Neural progenitor cell (in vitro differentiated cells): ENCODE data around the gene HIGD1A.

Experiments used
- EZH2 ChIP-seq: fragments of 200-600 bp; sonication (generic); IDR thresholded peaks from 2 replicates; pipeline ENCODE4 v1.6.1; 2017; ENCODE audit warnings: antibody characterized with exemption, mild to moderate bottlenecking, moderate library complexity
- TF ChIP-seq, protein P1 (sequence below): fragments of 200-600 bp; sonication (generic); IDR thresholded peaks from 2 replicates; pipeline ENCODE4 v1.5.1; 2017; ENCODE audit warnings: antibody characterized with exemption, mild to moderate bottlenecking

DNA sequence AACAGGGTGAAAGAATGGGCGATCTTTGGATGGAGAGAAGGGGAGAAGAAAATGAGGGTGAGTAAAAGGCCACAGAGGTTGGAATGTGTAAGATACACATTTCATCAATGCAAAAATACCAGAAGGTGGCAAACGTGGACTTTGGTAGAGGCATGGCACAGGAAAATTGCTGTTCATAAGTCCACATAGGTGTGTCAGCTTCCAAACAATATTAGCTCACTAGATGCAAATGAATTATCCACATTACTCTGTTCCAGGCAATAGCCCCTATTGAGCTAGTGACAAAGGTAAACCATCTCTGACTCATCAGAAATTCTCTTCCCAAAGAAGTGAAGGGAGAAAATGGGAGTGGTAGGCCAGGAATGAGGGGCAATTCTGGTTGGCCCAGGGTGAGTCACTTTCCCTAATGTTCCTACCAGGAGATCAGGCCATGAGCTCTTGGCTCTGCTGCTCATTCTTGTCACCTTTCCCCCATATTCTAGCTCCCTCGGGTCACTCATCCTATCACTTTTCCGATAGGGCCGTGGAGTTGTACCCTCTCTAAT lies 24.9 kb upstream of the HIGD1A start:
- TF ChIP-seq, protein P1, sequence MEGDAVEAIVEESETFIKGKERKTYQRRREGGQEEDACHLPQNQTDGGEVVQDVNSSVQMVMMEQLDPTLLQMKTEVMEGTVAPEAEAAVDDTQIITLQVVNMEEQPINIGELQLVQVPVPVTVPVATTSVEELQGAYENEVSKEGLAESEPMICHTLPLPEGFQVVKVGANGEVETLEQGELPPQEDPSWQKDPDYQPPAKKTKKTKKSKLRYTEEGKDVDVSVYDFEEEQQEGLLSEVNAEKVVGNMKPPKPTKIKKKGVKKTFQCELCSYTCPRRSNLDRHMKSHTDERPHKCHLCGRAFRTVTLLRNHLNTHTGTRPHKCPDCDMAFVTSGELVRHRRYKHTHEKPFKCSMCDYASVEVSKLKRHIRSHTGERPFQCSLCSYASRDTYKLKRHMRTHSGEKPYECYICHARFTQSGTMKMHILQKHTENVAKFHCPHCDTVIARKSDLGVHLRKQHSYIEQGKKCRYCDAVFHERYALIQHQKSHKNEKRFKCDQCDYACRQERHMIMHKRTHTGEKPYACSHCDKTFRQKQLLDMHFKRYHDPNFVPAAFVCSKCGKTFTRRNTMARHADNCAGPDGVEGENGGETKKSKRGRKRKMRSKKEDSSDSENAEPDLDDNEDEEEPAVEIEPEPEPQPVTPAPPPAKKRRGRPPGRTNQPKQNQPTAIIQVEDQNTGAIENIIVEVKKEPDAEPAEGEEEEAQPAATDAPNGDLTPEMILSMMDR = no peak
- TF ChIP-seq EZH2 = no peak
